Muscle of leg (tissue), 11 donors: ENCODE data around the gene CHFR. TPM values are rescaled to one million over a fixed set of nuclear protein-coding genes. Genes with fewer than 3 reads are reported as not detected.
A peak's percentile ranks its signal among the peaks of the same experiment; 100 is the strongest.
"Not testable (repeated sequence)": the region's sequence is repeated elsewhere in the genome, so short reads cannot be mapped to it uniquely, and the experiment has no call there.

Experiments
- DNase-seq: peaks from one replicate; pipeline ENCODE4 v3.0.0; 2013
- H3K27ac ChIP-seq: one replicate; pipeline ENCODE4 v1.5.1; 2013; ENCODE audit warnings: mild to moderate bottlenecking, low read length, control low read depth
- H3K27me3 ChIP-seq: one replicate; pipeline ENCODE4 v1.6.1; 2013; ENCODE audit warnings: low read length; ENCODE audit not compliant: control insufficient read depth, insufficient read depth
- H3K36me3 ChIP-seq: one replicate; pipeline ENCODE4 v1.6.1; 2013; ENCODE audit warnings: low read length; ENCODE audit not compliant: control insufficient read depth, insufficient read depth
- H3K4me1 ChIP-seq: one replicate; pipeline ENCODE4 v1.6.1; 2013; ENCODE audit warnings: low read length; ENCODE audit not compliant: control insufficient read depth, insufficient read depth
- H3K4me3 ChIP-seq: one replicate; pipeline ENCODE4 v1.5.1; 2013; ENCODE audit warnings: low read length, control low read depth
- H3K9me3 ChIP-seq: replicated peaks from 2 replicates; pipeline ENCODE4 v1.6.1; 2013; ENCODE audit warnings: low read depth, low read length; ENCODE audit not compliant: control insufficient read depth
- WGBS: methylation state at CpG from one replicate; pipeline ENCODE4 v1.1.5; 2013; ENCODE audit warnings: missing lambda C conversion rate; ENCODE audit not compliant: insufficient coverage; 5-methylcytosine and 5-hydroxymethylcytosine counted together
- polyA plus RNA-seq, 8 donors: library from polyadenylated mRNA; unstranded; fragments of 120-200 nt; gene quantifications; one replicate each; pipeline versions ENCODE4 v1.2.1 to v1.2.3, GENCODE V29; 2013; ENCODE audit warnings: inconsistent platforms in 1 of 8, low replicate concordance in 1 of 8; ENCODE audit not compliant: insufficient read length in 8 of 8, insufficient read depth in 1 of 8
- total RNA-seq: library from RNA; stranded (reverse); fragments of 120-200 nt; gene quantifications from one replicate; pipeline ENCODE4 v1.2.4, GENCODE V29; 2013

The CHFR gene
- total and polyA plus RNA-seq, 9 donors, result 13.3 to 21.5 (median 17.0) TPM

DNA sequence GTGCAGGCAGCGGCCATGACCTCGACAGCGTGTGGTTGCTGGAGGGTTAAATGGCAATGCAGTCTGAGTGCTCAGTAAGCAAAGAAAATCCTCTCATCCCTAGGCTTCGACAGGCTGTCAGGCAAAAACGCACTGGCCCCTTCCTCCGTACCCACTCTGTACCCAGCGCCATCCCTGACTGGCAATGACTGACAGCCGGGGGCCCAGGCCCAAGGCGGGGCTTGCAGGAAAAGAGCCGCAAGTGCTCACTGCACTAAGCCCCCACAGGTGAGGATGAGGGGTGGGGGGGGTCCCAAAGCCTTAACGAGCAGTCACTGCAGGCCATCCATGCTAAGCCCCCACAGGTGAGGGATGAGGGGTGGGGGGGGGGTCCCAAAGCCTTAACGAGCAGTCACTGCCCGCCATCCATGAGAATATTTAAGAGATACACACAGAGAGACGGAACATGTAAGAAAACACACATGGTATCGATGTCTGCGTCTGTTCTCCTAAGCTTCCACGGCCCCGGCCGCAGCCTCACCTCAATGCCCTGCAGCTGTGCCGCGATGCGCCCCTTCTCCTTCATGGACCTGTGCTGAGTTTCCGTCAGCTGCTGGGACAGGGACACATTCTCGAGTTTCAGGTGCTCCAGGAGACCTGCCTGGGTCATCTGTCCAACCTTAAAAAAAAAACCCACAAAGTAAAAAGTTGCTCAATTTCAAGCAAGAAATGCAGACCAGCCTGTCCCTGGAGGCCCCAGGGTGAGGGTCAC is 89.4 kb downstream of the CHFR start:
- Histone ChIP-seq H3K36me3 (peaks cover 77% of the 10 kb centered on the region), H3K4me3 (no peak overlapping the region), H3K4me1 (no peaks in the 10 kb centered on the region), H3K27ac (no peak overlapping the region), H3K27me3 (no peaks in the 10 kb centered on the region), H3K9me3 (no peaks in the 10 kb centered on the region)
- no peak for DNase-seq
- WGBS, result 89% methylated on average over 12 of the region's 24 CpGs

DNA sequence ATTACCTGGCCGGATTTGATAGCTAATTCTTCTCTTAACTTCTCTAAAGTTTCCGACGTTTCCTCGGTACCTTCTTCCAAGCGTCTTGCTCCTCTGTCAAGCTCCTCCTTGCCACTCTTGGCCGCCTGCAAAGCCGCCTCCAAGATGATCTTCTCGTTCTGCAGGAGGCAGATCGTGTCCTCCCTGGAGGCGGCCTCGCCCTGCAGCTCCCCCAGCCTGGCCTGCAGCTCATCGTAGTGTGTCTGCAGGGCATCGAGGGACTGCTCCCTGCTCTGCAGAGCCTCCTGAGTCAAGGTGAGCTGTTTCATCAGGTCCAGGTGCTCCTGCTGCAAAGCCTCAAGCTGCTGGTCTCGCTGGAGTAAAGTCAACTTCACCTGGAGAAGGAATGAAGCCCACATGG is 91.6 kb downstream of the CHFR start:
- Histone ChIP-seq H3K27me3 (no peaks in the 10 kb centered on the region), H3K4me3 (no peak overlapping the region), H3K9me3 (no peaks in the 10 kb centered on the region), H3K4me1 (no peaks in the 10 kb centered on the region), H3K36me3 (peaks cover 69% of the 10 kb centered on the region), H3K27ac (no peak overlapping the region)
- WGBS, result 94% methylated on average over 14 of the region's 14 CpGs
- DNase-seq, result no peak

DNA sequence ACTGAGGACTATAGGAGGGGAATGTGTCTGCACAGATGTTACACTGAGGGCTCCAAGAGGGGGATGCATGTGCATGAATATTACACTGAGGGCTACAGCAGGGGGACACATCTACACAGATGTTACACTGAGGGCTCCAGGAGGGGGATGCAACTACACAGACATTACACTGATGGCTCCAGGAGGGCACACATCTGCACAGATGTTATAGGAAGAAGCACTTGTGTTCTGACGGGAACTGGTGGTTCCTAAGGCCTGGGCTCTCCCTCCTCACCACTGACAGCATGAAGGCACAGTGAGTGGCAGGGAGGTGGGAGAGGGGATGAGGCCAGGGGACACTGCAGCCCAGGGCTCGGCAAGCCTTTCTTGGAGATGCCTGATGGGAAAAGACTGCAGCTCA is 95.5 kb downstream of the CHFR start:
- H3K9me3 ChIP-seq, H3K27me3 ChIP-seq, H3K4me1 ChIP-seq, H3K27ac ChIP-seq, DNase-seq, H3K4me3 ChIP-seq: not testable (repeated sequence)
- 96% methylated on average over 2 of the region's 2 CpGs for WGBS
- peaks cover 59% of the 10 kb centered on the region for H3K36me3 ChIP-seq

DNA sequence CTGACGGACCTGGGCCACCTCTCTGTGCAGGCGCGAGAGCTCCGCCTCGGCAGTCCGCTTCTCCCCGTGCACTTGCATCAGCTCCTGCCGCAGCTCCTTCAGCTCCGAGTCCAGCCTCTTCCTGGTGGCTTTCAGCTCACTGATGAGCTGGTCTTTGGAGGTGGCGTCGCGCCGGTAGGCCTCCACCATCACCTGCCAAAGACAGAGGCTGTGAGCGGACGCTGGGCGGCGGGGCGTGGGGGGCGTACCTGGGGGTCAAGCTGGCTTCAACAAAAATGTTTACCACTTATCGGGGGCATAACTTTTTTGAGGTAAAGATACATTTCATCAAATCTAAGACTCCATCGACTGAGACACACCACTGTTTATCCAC is 98.3 kb downstream of the CHFR start:
- Histone ChIP-seq H3K4me1 (no peaks in the 10 kb centered on the region), H3K4me3 (no peak overlapping the region), H3K27me3 (no peaks in the 10 kb centered on the region), H3K9me3 (no peaks in the 10 kb centered on the region), H3K36me3 (peaks cover 63% of the 10 kb centered on the region), H3K27ac (no peak overlapping the region)
- no peak for DNase-seq
- 92% methylated on average over 18 of the region's 21 CpGs for WGBS

DNA sequence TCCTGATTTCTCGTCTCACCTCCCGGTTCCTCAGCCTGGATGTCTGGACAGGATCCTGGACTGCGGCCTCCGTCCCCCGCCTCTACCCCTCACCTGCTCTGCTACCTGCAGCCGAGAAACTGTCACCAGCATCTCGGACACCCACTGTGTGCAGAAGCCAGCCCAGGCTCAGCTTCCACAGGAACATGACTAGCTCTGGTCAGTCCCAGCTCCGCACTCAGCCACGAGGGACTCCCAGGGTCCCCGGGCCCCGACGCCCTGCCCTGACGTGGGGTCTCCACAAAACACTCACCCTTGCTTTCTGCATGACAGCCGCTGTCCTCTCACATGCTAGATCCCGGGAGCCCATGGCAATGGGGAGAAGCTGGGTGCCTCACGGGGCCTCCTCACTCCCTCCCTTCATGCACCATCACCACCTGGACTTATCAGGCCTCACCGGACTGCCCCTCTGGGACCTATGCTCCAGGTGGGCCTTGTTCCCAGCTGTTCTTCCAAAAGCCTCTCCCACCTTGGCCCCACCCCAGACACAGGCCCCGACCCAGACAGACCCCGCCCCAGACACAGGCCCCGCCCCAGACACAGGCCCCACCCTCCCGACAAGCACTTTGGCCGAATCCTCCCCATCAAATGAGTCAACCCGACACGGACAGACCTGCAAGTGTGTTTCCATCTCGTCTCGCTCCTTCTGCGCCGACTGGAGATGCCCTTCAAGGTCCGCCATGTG is 98.9 kb downstream of the CHFR start:
- H3K4me1 ChIP-seq, result no peaks in the 10 kb centered on the region
- H3K27me3 ChIP-seq, result no peaks in the 10 kb centered on the region
- no peak for DNase-seq
- H3K27ac ChIP-seq, result no peak overlapping the region
- no peak overlapping the region for H3K4me3 ChIP-seq
- 96% methylated on average over 26 of the region's 29 CpGs for WGBS
- no peaks in the 10 kb centered on the region for H3K9me3 ChIP-seq
- H3K36me3 ChIP-seq, result peaks cover 63% of the 10 kb centered on the region

DNA sequence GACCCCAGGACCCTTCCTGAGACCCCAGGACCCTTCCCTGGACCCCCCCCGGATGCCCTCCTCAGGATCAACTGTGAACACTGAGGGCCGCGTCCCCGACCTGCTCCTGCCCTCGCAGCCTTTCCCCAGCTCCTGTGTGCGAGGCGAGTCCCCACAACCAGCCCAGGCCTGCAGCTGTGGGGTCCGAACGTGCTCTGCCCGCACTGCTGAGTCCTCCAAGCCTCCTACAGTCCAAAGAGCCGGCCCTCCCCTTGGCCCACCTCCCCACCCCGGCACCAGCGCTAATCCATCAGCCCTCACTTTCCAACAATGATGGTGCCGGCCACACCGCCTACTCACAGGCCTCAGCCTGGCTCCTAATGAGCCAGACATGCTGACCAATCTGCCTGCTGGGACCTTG is 99.5 kb downstream of the CHFR start:
- Histone ChIP-seq H3K4me3 (no peak overlapping the region), H3K27ac (no peak overlapping the region), H3K9me3 (no peaks in the 10 kb centered on the region), H3K36me3 (peaks cover 68% of the 10 kb centered on the region), H3K4me1 (no peaks in the 10 kb centered on the region), H3K27me3 (no peaks in the 10 kb centered on the region)
- 90% methylated on average over 14 of the region's 15 CpGs for WGBS
- DNase-seq, result no peak

DNA sequence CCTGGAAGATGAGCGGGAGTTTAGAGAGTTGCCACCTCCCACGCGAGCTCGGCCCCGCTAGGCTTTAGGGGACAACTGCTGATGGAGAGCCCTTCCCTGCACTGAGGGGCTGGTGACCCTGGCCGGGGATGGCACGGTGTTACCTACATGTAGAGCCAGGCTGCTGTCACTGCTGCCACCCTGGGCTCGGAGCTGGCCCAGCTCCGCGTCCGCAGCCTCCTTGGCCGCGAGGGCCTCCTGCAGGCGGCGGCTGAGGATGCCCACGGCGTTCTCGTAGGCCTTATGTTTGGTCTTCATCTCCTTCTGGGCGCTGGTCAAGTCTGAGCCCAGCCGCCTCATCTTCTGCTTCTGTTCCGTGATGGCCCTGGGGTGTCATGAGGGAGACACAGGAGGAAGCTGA is 101.2 kb downstream of the CHFR start:
- H3K9me3 ChIP-seq, result no peaks in the 10 kb centered on the region
- no peaks in the 10 kb centered on the region for H3K4me1 ChIP-seq
- no peak for DNase-seq
- no peaks in the 10 kb centered on the region for H3K27me3 ChIP-seq
- no peak overlapping the region for H3K27ac ChIP-seq
- WGBS, result 92% methylated on average over 20 of the region's 21 CpGs
- peaks cover 78% of the 10 kb centered on the region for H3K36me3 ChIP-seq
- H3K4me3 ChIP-seq, result no peak overlapping the region

DNA sequence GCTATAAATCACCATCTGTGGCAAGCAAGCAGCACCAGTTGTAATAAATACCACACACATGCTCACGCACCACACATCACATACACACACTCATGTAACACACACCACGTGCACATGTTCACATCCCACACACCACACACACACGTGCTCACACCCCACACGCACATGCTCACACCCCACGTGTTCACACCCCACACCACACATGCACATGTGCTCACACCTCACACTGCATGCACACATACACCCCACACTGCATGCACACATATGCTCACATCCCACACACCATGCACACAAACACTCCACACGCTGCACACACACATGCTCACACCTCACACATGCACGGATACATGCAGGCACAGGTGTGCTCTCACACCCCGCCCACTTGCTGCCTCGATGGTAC is 102.8 kb downstream of the CHFR start:
- H3K36me3 ChIP-seq, result peaks cover 84% of the 10 kb centered on the region
- no peaks in the 10 kb centered on the region for H3K9me3 ChIP-seq
- no peak overlapping the region for H3K4me3 ChIP-seq
- WGBS, result 83% methylated on average over 9 of the region's 9 CpGs
- DNase-seq, result no peak
- H3K27ac ChIP-seq, result no peak overlapping the region
- no peaks in the 10 kb centered on the region for H3K4me1 ChIP-seq
- H3K27me3 ChIP-seq, result no peaks in the 10 kb centered on the region

DNA sequence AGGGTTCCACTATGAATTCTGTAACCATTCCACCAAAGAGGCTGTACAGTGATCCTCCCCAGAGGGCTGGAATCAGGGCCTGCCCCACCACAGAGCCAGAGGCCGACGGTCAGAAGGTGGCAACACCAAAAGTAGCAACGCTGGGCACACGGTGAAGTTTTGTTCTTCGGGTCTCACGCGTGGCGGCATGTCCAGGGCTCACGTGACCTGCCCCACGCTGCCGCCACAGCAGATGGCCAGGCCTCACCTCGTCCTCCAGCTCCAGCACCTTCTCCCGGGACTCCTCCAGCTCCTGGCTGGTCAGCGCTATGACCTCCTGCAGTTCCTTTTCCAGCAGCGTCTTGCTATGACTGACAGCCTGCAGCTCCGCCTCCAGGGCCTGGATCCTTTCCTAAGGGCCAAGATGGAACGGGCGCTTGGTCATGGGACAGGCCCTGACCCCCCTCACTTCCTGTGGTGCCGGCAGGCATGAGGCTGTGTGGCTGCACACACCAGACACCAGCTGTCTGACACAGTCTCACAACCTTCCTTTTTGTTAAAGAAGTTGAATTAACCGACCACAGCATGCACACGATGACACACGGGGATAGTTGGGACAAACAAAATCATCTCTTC is 103.4 kb downstream of the CHFR start:
- no peak overlapping the region for H3K4me3 ChIP-seq
- DNase-seq, result peak; percentile 67
- H3K36me3 ChIP-seq, result peaks cover 83% of the 10 kb centered on the region
- WGBS, result 78% methylated on average over 22 of the region's 22 CpGs
- no peaks in the 10 kb centered on the region for H3K4me1 ChIP-seq
- H3K9me3 ChIP-seq, result no peaks in the 10 kb centered on the region
- no peaks in the 10 kb centered on the region for H3K27me3 ChIP-seq
- H3K27ac ChIP-seq, result no peak overlapping the region
